ENCODE data around the gene VARS1.
A peak's percentile ranks its signal among the peaks of the same experiment; 100 is the strongest.
"Not testable (repeated sequence)": the region's sequence is repeated elsewhere in the genome, so short reads cannot be mapped to it uniquely, and the experiment has no call there.

The VARS1 gene

GRCh38 chr6:31821301-31822035 is 25.9 kb upstream of the VARS1 start:
- peak; percentile 73 for DNase-seq

DNA sequence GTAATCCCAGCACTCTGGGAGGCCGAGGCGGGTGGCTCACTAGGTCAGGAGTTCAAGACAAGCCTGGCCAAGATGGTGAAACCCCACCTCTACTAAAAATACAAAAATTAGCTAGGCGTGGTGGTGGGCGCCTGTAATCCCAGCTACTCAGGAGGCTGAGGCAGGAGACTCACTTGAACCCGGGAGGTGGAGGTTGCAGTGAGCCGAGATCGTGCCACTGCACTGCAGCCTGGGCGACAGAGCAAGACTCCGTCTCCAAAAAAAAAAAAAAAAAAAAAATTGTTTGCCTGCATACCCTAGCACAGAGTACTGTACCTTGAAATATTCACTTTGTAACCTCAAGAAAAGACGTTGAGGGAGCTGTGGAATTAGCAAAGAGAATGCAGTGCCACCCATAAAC is 24.8 kb upstream of the VARS1 start:
- DNase-seq: not testable (repeated sequence)

- no peak for DNase-seq
Observed at GRCh38 chr6:31819871-31820299, 24.3 kb upstream of the VARS1 start.

- DNase-seq: not testable (repeated sequence)
Observed at GRCh38 chr6:31817929-31818511, 22.5 kb upstream of the VARS1 start.

- DNase-seq: not testable (repeated sequence)
Observed at GRCh38 chr6:31817133-31817928, 21.8 kb upstream of the VARS1 start.

GRCh38 chr6:31815025-31815838 is 19.7 kb upstream of the VARS1 start, which contains the start of the genes HSPA1A and HSPA1L:
TSS of gene HSPA1A (plus strand) at chr6:31815543. CDS start at chr6:31815757, 214 bp downstream.
TSS of gene HSPA1L (minus strand) at chr6:31815283. CDS start at chr6:31811972, 3,311 bp downstream.
- DNase-seq: peak; percentile 93

DNA sequence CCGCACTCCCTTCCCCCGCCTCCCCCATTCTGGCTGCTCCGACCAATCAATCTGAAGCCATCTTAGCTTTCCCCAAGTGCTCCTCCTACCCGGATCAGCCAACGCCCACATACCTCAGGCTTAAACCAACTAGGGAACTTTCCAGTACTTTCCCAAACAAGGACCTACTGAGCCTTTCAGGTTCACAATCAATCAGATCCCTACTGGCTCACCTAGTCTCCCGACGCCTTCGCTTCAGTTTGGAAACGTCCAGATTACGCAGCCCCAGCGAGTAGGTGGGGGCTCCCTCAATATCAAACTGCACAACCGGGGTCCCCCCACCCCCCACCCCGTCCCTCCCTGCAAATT is 19.1 kb upstream of the VARS1 start:
- peak; percentile 90 for DNase-seq

GRCh38 chr6:31813465-31813849 is 17.9 kb upstream of the VARS1 start:
- DNase-seq: no peak

DNA sequence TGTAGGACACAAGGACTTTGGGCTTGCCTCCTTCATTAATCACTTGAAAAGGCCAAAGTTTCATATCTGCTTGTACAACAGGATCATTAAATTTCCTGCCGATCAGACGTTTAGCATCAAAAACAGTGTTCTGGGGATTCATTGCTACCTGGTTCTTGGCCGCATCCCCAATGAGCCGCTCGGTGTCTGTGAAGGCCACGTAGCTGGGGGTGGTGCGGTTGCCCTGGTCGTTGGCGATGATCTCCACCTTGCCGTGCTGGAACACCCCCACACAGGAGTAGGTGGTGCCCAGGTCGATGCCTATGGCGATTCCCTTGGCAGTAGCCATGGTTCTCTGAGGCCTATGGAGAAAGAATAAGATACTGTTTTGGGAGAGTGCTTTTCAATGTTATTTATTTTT is 16.1 kb upstream of the VARS1 start:
- no peak for DNase-seq

GRCh38 chr6:31808599-31808998 is 13.0 kb upstream of the VARS1 start:
- not testable (repeated sequence) for DNase-seq

GRCh38 chr6:31806470-31807272 is 11.1 kb upstream of the VARS1 start, which contains the start of gene LSM2:
TSS of gene LSM2 (minus strand) at chr6:31806966. CDS start at chr6:31806757, 209 bp downstream.
- peak; percentile 98 for DNase-seq

DNA sequence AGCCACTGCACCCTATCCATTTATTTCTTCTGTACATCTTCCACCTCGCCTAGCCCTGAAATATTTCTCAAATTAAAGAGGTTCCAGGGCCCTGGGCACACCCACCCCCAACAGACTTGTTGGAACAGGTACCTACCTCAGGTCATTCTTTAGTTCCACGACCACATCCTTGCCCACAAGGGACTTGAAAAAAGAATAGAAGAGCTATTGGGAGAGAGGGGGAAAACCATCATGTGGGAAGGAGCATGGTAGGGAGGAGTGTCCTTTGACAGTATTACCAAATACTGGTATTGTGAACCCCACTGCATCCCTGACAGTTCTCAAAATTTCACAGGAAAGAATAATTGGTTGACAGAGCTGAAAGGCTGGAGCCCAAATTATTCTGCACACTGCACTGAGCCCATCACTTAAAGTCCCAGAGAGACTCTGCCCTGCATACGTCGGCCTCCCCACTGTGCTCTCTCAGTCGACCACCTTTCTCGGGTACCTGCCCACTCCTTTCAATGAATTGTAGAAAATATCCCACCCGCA is 10.5 kb upstream of the VARS1 start:
- no peak for DNase-seq

- DNase-seq: not testable (repeated sequence)
Observed at GRCh38 chr6:31801031-31801927, 5.7 kb upstream of the VARS1 start.

DNA sequence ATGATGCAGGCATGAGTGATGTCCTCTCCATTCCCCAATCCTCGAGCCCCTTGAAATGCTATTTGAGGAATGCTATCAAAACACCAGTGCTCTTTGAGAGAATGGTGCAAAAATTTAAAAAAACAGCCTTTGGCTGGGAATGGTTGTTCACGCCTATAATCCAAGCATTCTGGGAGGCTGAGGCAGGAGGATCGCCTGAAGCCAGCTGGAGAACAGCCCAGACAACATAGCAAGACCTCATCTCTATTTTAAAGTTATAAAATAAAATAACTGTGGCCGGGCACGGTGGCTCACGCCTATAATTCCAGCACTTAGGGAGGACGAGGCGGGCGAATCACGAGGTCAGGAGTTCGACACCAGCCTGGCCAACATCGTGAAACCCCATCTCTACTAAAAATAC is 4.2 kb upstream of the VARS1 start:
- no peak for DNase-seq

DNA sequence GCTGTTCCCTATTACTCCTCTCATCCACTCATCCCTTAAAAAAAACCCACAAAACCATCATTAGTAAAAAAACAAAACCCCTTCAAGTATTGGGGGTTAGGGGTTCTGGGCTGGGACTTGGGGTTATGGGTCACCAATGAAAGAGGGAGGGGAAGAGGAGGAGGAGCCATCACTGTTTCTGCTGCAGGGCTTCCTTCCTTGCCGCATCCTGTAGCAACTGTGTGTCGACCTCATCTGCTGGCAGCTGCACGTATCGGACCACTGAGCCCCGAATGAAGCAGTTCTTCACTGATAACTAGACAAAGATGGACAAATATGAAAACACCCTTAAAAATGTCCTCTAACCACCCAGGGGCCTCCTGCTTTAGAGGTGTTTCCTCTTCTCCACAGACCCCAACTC is 2.0 kb upstream of the VARS1 start:
- peak; percentile 69 for DNase-seq

GRCh38 chr6:31796993-31797385 is 1.4 kb upstream of the VARS1 start:
- DNase-seq: no peak

DNA sequence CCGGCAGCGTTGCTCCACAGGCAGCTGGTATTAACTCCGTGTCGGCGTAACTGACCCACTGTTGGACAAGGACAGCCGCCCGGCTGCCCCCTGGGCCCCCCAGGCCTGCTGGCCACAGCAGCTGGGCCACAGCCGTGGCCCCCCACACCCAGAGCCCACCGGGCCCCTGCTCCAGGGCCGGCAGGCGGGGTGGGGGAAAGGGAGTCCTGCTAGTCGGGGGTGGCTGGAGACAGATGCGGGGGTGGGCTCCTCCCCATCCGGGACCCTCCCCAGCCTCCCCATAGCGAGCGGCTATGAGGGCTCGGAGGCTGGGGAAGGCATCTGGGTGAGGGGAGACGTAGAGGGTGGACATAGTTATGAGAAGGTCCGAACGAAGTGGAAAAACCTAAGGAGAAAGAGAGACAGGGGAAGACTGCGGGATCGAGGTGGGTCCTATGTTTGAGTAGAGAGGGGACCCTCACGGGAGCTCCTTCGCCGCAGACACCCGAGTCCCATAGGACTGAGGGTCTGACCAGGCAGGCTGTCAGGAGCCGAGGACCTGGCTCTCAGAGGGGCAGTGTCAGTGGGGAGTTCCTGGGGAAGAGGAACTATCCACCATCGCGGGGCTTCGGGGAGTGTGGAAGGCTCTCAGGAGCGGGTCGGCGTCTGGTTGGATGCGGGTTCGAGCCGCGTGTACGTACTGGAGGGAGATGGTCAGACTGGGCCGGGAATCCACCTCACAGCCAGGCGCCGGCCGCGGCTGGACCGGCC is 511 bp downstream of the VARS1 start:
- no peak for DNase-seq

DNA sequence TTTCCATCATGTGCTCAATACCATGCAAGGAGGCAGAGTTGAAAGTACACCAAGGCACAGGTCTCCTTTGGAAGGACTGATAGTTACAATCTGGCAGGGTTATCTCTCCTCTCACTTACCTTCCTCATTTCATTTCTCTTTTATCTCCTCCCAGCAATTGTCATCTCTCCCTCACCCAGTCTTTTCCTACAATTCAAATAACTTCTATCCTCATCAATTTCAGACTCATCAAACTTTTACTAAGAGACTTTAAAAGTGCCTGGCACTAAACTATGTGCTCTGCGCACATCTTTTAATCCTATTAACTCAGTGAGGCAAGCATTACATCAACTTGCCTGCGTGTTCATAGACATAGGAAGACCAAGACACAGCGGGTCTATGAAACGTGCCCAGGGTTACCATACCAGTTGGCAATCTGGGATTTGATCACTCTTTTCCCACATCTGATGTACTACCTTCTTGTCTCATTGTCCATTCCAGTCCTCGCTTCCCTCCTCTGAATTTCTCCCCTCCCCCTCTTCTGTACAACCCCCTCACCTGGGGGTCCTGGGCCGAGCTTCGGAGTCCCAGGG is 1.2 kb downstream of the VARS1 start:
- DNase-seq: no peak

DNA sequence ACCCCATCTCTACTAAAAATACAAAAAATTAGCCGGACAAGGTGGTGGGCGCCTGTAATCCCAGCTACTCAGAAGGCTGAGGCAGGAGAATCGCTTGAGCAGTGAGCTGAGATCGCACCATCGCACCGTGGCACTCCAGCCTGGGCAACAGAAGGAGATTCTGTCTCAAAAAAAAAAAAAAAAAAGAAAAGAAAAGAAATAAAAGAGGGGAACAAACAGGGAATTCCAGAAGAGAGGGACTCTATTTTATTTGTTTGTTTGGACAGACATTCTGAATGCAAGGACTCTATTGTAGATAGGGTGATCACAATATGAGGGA is 1.7 kb downstream of the VARS1 start:
- DNase-seq: not testable (repeated sequence)

- no peak for DNase-seq
Observed at GRCh38 chr6:31792761-31793171, 2.8 kb downstream of the VARS1 start.
